HepG2 (cell line): ENCODE results near the gene GRIK2.

Experiments used
- IKZF1 ChIP-seq: fragments of 450-650 bp; IDR thresholded peaks from 2 replicates; pipeline ENCODE4 v1.7.1; 2016
- SMARCE1 ChIP-seq: fragments of 450-650 bp; IDR thresholded peaks from 2 replicates; pipeline ENCODE4 v1.6.1; 2017; ENCODE audit warnings: borderline replicate concordance
- SUZ12 ChIP-seq: fragments of 150-350 bp; IDR thresholded peaks from 2 replicates; pipeline ENCODE4 v1.6.1; 2014; ENCODE audit warnings: low read depth, low read length

DNA sequence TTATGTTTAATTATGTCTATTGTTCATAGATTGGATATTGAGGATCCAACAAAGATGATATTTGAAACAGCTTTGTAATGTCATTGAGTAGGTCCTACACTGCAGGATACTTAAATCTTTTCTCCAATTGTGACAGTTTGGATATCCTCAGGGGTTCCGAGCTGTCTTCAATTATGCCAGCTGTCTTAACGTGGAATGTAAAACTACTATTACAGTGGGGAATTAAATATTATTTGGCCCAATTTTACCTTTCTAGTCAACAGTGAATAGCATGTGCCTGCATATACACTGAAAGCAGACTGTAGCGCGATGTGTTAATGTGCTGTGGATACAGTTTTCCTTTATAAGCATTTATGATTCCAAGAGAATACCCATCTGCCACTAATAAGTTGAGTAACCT, 156.9 kb downstream of the GRIK2 start:
- TF ChIP-seq SUZ12: no peak
- TF ChIP-seq SMARCE1: no peak
- no peak for TF ChIP-seq IKZF1
